Heart left ventricle (tissue), 16 donors: Measurements from ENCODE around the gene RNASE13. TPM values are rescaled to one million over a fixed set of nuclear protein-coding genes. Genes with fewer than 3 reads are reported as not detected.

Source experiments
- ATAC-seq, 4 donors: fragments of 200-7000 bp; cut with Tn5 transposase; one replicate each; pipeline ENCODE4 v1.9.1; 2020 to 2022; ENCODE audit warnings: moderate library complexity in 4 of 4, mild to moderate bottlenecking in 3 of 4, moderate number of reproducible peaks in 1 of 4
- DNase-seq, 5 donors: peaks; one replicate each; pipeline ENCODE4 v3.0.0-alpha.2; 2020
- H3K27ac ChIP-seq, 12 donors: fragments of 200-600 bp; sonication (generic) in 4 of 12; one replicate each; pipeline versions ENCODE4 v1.5.0 to v1.8.0; 2016 to 2022; ENCODE audit warnings: mild to moderate bottlenecking in 2 of 12
- H3K27me3 ChIP-seq, 9 donors: fragments of 200-600 bp; sonication (generic) in 2 of 9; one replicate each; pipeline versions ENCODE4 v1.5.1 to v1.8.0; 2016 to 2022; ENCODE audit warnings: mild to moderate bottlenecking in 3 of 9
- H3K36me3 ChIP-seq, 9 donors: fragments of 200-600 bp; sonication (generic) in 2 of 9; one replicate each; pipeline versions ENCODE4 v1.5.0 to v1.8.0; 2018 to 2022; ENCODE audit warnings: mild to moderate bottlenecking in 2 of 9
- H3K4me1 ChIP-seq, 12 donors: fragments of 200-600 bp; sonication (generic) in 4 of 12; one replicate each; pipeline versions ENCODE4 v1.5.0 to v1.8.0; 2016 to 2022; ENCODE audit warnings: mild to moderate bottlenecking in 3 of 12
- H3K4me3 ChIP-seq, 12 donors: fragments of 200-600 bp; sonication (generic) in 4 of 12; one replicate each; pipeline versions ENCODE4 v1.5.0 to v1.8.0; 2017 to 2022; ENCODE audit warnings: mild to moderate bottlenecking in 9 of 12, moderate library complexity in 4 of 12
- H3K9me3 ChIP-seq, 12 donors: fragments of 200-600 bp; sonication (generic) in 4 of 12; one replicate each; pipeline versions ENCODE4 v1.5.0 to v1.8.0; 2016 to 2022; ENCODE audit warnings: mild to moderate bottlenecking in 1 of 12
- POLR2A ChIP-seq, 2 donors: fragments of 450-650 bp; IDR thresholded peaks; one replicate each; pipeline ENCODE4 v1.6.1; 2017; ENCODE audit warnings: antibody characterized with exemption in 2 of 2, mild to moderate bottlenecking in 2 of 2, moderate library complexity in 2 of 2
- WGBS, 4 donors: extraction: QIAGEN DNeasy Blood & Tissue Kit in 2 of 4; methylation state at CpG; one replicate each; pipeline versions ENCODE4 v1.1.5 to v1.1.7; 2013 to 2018; 5-methylcytosine and 5-hydroxymethylcytosine counted together
- intact Hi-C, 10 donors: fragments of 100-400 bp; cut with DNase I; formaldehyde crosslinking; loops; one replicate each; pipeline versions ENCODE4 v1.11.1 to v1.14.2; 2022
- long read RNA-seq, 3 donors: library from polyadenylated mRNA; unstranded; transcript quantifications; one replicate each; pipeline ENCODE4 v2.0.0, GENCODE V29; 2020 to 2021
- polyA plus RNA-seq, 2 donors: library from polyadenylated mRNA; stranded (reverse); fragments of 200-250 nt; gene quantifications; one replicate each; pipeline ENCODE4 v1.2.3, GENCODE V29; 2013
- total RNA-seq, 9 donors: library from RNA; depleted of rRNA in 2 of 9; stranded (reverse); fragments of >200 nt in 2 of 9; fragmentation: NEBNext Ultra II Directional in 3 of 9; extraction: Animal tissue kit (Norgen Biotek cat#: 25700) in 3 of 9; gene quantifications; one replicate each; pipeline versions ENCODE4 v1.1.0 to v1.2.4, GENCODE V29; 2016 to 2023
- TF ChIP-seq, protein P1 (sequence below), 12 donors: fragments of 200-600 bp; sonication (generic) in 4 of 12; IDR thresholded peaks; one replicate each; pipeline versions ENCODE4 v1.5.0 to v1.8.0; 2018 to 2022; ENCODE audit warnings: antibody characterized with exemption in 12 of 12, mild to moderate bottlenecking in 5 of 12
- donor health status: ischemic (EF 13 %, LVEDD 7.1; RV severe dilation, severe dysfunction).
- donor health status: healthy with polysubstance abuse.
- donor health status: DM: no; HTN: yes; CAD: no.
- donor health status: DM: no; HTN: no; CAD: no.
- donor health status: ischemic (EF 25% LVEDD 6.9; RV normal size, moderate dysfunction).
- donor health status: ischemic (EF 25% LVEDD 5.7; RV mildly dilated, moderate dysfunction).
- donor health status: healthy.
- donor health status: DM: yes; HTN: yes; CAD: no.
- donor health status: ischemic (EF 35%, LVEDD 5.7; RV mildly dilated, moderate dysfunction).
- donor health status: nonischemic (EF 11% LVEDD 7.7; RV severe dilation, severe dysfunction).
- donor health status: DM: yes; HTN: yes; CAD: no.
- donor health status: PGD.
- donor health status: ischemic (EF 29% LVEDD 5.4; RV normal size, mild dysfunction).
- donor health status: nonischemic (EF 23%, LVEDD 6.1; RV moderate dilation, normal function).

Gene RNASE13, protein sequence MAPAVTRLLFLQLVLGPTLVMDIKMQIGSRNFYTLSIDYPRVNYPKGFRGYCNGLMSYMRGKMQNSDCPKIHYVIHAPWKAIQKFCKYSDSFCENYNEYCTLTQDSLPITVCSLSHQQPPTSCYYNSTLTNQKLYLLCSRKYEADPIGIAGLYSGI
- total RNA-seq (not detected), polyA plus RNA-seq (not detected)
- long read RNA-seq, donor 1: 0 reads
- long read RNA-seq, donor 2: 0 reads
- long read RNA-seq, donor 3: 0 reads

DNA sequence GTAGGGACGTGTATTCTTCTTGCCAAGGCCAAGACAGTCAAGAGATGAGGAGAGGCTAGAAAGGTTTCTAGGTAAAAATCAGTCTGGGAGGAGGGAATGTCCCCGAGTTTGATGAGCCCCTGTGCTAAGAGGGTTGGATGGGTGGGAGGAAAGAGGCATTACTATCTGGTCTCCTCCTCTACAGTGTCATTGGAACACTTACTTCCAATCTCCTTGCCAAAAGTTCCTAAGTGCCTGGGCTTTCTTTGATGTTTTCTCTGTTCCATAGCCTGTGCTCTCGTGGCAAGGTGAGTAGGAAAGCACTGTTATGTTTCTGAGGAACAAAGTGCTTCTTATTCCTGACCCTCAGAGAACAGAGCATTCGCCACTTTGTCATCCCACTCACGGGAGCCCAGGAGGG is at the start of gene RNASE13:
RNASE13 (minus strand) TSS at position 101 of the 400 bp plus-strand sequence. CDS start 519 bp downstream, outside the sequence.
- ATAC-seq (no peak), DNase-seq (no peak)
- Histone ChIP-seq H3K4me1 (peaks cover 0 to 26% (median 16%) of the 10 kb centered on the region in 12 donors), H3K9me3 (no peaks in the 10 kb centered on the region), H3K4me3 (no peak within 1 kb of the TSS), H3K27ac (no peak within 1 kb of the TSS), H3K27me3 (no peaks in the 10 kb centered on the region), H3K36me3 (no peaks in the 10 kb centered on the region)
- intact Hi-C loops: loop anchor here in 1 of 10 donors (5.0 kb wide), 1 partner anchor 177 kb away; no protein-coding TSS in a partner anchor
- TF ChIP-seq, protein P1, sequence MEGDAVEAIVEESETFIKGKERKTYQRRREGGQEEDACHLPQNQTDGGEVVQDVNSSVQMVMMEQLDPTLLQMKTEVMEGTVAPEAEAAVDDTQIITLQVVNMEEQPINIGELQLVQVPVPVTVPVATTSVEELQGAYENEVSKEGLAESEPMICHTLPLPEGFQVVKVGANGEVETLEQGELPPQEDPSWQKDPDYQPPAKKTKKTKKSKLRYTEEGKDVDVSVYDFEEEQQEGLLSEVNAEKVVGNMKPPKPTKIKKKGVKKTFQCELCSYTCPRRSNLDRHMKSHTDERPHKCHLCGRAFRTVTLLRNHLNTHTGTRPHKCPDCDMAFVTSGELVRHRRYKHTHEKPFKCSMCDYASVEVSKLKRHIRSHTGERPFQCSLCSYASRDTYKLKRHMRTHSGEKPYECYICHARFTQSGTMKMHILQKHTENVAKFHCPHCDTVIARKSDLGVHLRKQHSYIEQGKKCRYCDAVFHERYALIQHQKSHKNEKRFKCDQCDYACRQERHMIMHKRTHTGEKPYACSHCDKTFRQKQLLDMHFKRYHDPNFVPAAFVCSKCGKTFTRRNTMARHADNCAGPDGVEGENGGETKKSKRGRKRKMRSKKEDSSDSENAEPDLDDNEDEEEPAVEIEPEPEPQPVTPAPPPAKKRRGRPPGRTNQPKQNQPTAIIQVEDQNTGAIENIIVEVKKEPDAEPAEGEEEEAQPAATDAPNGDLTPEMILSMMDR (IDR thresholded peaks at IDR 0.05): no peak
- no peak for TF ChIP-seq POLR2A (IDR thresholded peaks at IDR 0.05)
- 84 to 91% (median 88%) methylated on average over 5 of the region's 5 CpGs for WGBS, 4 donors

DNA sequence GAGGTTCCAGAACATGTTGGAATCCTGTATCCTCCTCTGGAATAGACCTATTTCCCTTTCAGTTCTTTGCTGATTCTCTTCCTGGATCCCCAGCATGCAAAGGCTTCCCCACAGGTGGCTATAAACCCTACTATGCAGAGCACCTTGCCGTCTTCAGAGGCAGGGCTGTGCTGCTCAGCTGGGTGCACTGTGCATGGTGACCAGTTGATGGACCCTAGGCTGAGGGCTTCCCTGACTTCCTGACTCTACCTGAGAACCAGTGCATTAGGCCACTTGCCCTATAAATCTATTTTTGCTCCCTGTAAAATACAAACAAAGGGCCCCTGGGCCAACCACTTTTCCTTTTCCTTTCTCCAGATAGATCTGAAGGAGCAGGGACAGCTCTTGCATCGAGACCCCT is 49.8 kb upstream of the RNASE13 start:
- Histone ChIP-seq H3K9me3 (no peaks in the 10 kb centered on the region), H3K4me3 (no peak overlapping the region), H3K36me3 (peaks cover 0 to 99% (median 90%) of the 10 kb centered on the region in 9 donors), H3K27ac (peak overlapping the region in 1 of 12 donors; percentile 82), H3K27me3 (no peaks in the 10 kb centered on the region), H3K4me1 (peaks cover 0 to 36% (median 5%) of the 10 kb centered on the region in 12 donors)
- no peak for TF ChIP-seq POLR2A (IDR thresholded peaks at IDR 0.05)
- TF ChIP-seq, protein P1 (IDR thresholded peaks at IDR 0.05): no peak
- WGBS, 4 donors: 89 to 94% (median 90%) methylated on average over 2 of the region's 2 CpGs
- DNase-seq (no peak), ATAC-seq (no peak)
- intact Hi-C loops: no loop called here

DNA sequence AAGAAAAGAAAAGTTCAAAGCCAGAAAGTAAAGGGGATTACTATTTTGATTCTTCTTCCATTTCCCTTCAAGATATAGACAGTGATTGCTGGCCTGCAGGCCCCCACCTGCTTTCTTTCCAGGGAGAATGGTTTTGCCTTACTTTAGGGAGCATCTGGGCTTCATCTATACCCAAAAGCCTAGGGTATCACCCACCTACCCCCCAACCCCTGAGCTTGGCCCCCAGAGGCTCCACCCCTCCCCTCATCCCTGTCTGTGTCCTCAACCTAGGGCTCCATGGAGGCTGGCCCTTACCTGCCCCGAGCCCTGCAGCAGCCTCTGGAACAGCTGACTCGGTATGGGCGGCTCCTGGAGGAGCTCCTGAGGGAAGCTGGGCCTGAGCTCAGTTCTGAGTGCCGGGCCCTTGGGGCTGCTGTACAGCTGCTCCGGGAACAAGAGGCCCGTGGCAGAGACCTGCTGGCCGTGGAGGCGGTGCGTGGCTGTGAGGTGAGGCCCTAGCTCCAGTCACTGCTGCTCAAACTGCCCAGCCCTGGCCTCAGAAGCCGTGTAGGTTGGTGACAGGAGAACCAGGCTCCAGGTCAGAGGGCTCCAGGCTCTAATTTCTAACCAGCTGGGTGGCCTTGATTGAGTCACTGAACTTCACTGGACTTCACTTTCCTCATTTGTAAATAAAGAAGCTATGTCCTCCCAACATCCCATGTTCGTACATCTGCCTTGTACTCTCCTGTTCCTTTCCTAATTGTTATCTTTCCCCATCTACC is 49.1 kb upstream of the RNASE13 start:
- Histone ChIP-seq H3K9me3 (no peaks in the 10 kb centered on the region), H3K4me1 (peaks cover 0 to 36% (median 5%) of the 10 kb centered on the region in 12 donors), H3K27ac (peak overlapping the region in 1 of 12 donors; percentile 82), H3K27me3 (no peaks in the 10 kb centered on the region), H3K4me3 (no peak overlapping the region), H3K36me3 (peaks cover 0 to 99% (median 90%) of the 10 kb centered on the region in 9 donors)
- ATAC-seq: no peak
- TF ChIP-seq, protein P1 (IDR thresholded peaks at IDR 0.05): no peak
- TF ChIP-seq POLR2A (IDR thresholded peaks at IDR 0.05): no peak
- DNase-seq: no peak
- intact Hi-C loops: no loop called here
- 89 to 96% (median 91%) methylated on average over 8 to 11 of the region's 11 CpGs for WGBS, 4 donors

DNA sequence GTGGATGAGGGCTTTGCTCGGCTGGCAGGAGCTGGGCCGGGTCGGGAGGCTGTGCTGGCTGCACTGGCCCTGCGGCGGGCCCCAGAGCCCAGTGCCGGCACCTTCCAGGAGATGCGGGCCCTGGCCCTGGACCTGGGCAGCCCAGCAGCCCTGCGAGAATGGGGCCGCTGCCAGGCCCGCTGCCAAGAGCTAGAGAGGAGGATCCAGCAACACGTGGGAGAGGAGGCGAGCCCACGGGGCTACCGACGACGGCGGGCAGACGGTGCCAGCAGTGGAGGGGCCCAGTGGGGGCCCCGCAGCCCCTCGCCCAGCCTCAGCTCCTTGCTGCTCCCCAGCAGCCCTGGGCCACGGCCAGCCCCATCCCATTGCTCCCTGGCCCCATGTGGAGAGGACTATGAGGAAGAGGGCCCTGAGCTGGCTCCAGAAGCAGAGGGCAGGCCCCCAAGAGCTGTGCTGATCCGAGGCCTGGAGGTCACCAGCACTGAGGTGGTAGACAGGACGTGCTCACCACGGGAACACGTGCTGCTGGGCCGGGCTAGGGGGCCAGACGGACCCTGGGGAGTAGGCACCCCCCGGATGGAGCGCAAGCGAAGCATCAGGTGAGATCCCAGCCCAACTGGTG is 47.0 kb upstream of the RNASE13 start:
- no peaks in the 10 kb centered on the region for H3K9me3 ChIP-seq
- peaks cover 0 to 21% (median 3%) of the 10 kb centered on the region in 12 donors for H3K4me1 ChIP-seq
- 81 to 90% (median 88%) methylated on average over 7 to 30 of the region's 30 CpGs for WGBS, 4 donors
- H3K27me3 ChIP-seq: no peaks in the 10 kb centered on the region
- no peak for DNase-seq
- TF ChIP-seq, protein P1 (IDR thresholded peaks at IDR 0.05): no peak
- TF ChIP-seq POLR2A (IDR thresholded peaks at IDR 0.05): no peak
- H3K4me3 ChIP-seq: no peak overlapping the region
- H3K36me3 ChIP-seq: peaks cover 0 to 99% (median 94%) of the 10 kb centered on the region in 9 donors
- ATAC-seq: no peak
- H3K27ac ChIP-seq: no peak overlapping the region
- intact Hi-C loops: no loop called here
